ENCODE results near the gene GNAT1. TPM values are rescaled to one million over a fixed set of nuclear protein-coding genes. Genes with fewer than 3 reads are reported as not detected.

The GNAT1 gene
- total RNA-seq (2014; rRNA removed; shearing (Covaris generic)) (not detected in 2 replicates), total RNA-seq (2022) (not detected in 2 replicates), Bru-seq, nascent RNA (not detected), BruChase-seq, experiment 1, labeled RNA remaining after a 6-hour chase (not detected), BruChase-seq, experiment 2, labeled RNA remaining after a 2-hour chase (percentile 18 among the genes with signal in this experiment)
- long read RNA-seq, result 0 reads

- no peak within 1 kb of the TSS for H3K4me3 ChIP-seq (ENCODE audit: low read depth, low read length, poor library complexity, severe bottlenecking)
- H3K4me1 ChIP-seq (ENCODE audit: insufficient read depth, low read length, poor library complexity, severe bottlenecking), result peaks cover 19% of the 10 kb centered on the region
- H2AFZ ChIP-seq (ENCODE audit: low read length), result peak within 1 kb of the TSS; percentile 62
- no peaks in the 10 kb centered on the region for H4K20me1 ChIP-seq (ENCODE audit: insufficient read depth, low read length)
- H3K4me2 ChIP-seq (ENCODE audit: low read length), result peak within 1 kb of the TSS; percentile 30
- H3K9me3 ChIP-seq (ENCODE audit: low read length), result no peaks in the 10 kb centered on the region
- DNase-seq (ENCODE audit: low spot score), result peak; percentile 19
- H3K36me3 ChIP-seq (ENCODE audit: insufficient read depth, low read length), result no peaks in the 10 kb centered on the region
- TF ChIP-seq EZH2phosphoT487 (IDR thresholded peaks at IDR 0.05; ENCODE audit: borderline replicate concordance, low read depth, low read length) (no peak), CTCF (conservative IDR thresholded peaks at IDR 0.05; ENCODE audit: low read length) (no peak)
- H3K27ac ChIP-seq (ENCODE audit: low read depth, low read length, poor library complexity, severe bottlenecking), result no peak within 1 kb of the TSS
- intact Hi-C loops (cut with micrococcal nuclease; ENCODE audit: unreplicated experiment), result no loop called here
- no peaks in the 10 kb centered on the region for H3K9me2 ChIP-seq (ENCODE audit: insufficient read depth, low read length)
- ChIA-PET CTCF (ENCODE audit: unreplicated experiment) (interaction anchor here (1.1 kb wide), 1 partner anchor 36 kb away, joined by 3 read pairs; no protein-coding TSS in a partner anchor), POLR2A (interaction anchor here (0.9 kb wide), 1 partner anchor 84 kb away, joined by 3 read pairs; no protein-coding TSS in a partner anchor)
- no peaks in the 10 kb centered on the region for H3K79me2 ChIP-seq (ENCODE audit: insufficient read depth, low read depth, low read length)
- BruUV-seq (replicated peaks), result no TSS peak
Measured at GRCh38 chr3:50190936-50191660, at the start of gene GNAT1. GNAT1 (plus strand) TSS chr3:50191610; CDS start chr3:50191726, 116 bp downstream.

GRCh38 chr3:50146316-50146901 lies 45.0 kb upstream of the GNAT1 start:
- no peaks in the 10 kb centered on the region for H3K79me2 ChIP-seq (ENCODE audit: insufficient read depth, low read depth, low read length)
- DNase-seq (ENCODE audit: low spot score), result no peak
- H3K4me3 ChIP-seq (ENCODE audit: low read depth, low read length, poor library complexity, severe bottlenecking), result no peak overlapping the region
- intact Hi-C loops (cut with micrococcal nuclease; ENCODE audit: unreplicated experiment), result no loop called here
- H3K4me2 ChIP-seq (ENCODE audit: low read length), result no peak overlapping the region
- TF ChIP-seq CTCF (conservative IDR thresholded peaks at IDR 0.05; ENCODE audit: low read length) (0 out of 2 replicates have a peak, but pooled peaks have one; percentile 16), EZH2phosphoT487 (IDR thresholded peaks at IDR 0.05; ENCODE audit: borderline replicate concordance, low read depth, low read length) (no peak)
- BruUV-seq (replicated peaks), result no TSS peak
- H4K20me1 ChIP-seq (ENCODE audit: insufficient read depth, low read length), result no peaks in the 10 kb centered on the region
- H3K4me1 ChIP-seq (ENCODE audit: insufficient read depth, low read length, poor library complexity, severe bottlenecking), result no peaks in the 10 kb centered on the region
- no peaks in the 10 kb centered on the region for H3K36me3 ChIP-seq (ENCODE audit: insufficient read depth, low read length)
- no peak overlapping the region for H3K27ac ChIP-seq (ENCODE audit: low read depth, low read length, poor library complexity, severe bottlenecking)
- no peak overlapping the region for H2AFZ ChIP-seq (ENCODE audit: low read length)
- ChIA-PET POLR2A (no interaction called here), CTCF (ENCODE audit: unreplicated experiment) (no interaction called here)
- H3K9me2 ChIP-seq (ENCODE audit: insufficient read depth, low read length), result no peaks in the 10 kb centered on the region
- no peaks in the 10 kb centered on the region for H3K9me3 ChIP-seq (ENCODE audit: low read length)

Data from OCI-LY7 (cell line).